ENCODE data around the gene CDH16. TPM values are rescaled to one million over a fixed set of nuclear protein-coding genes. Genes with fewer than 3 reads are reported as not detected.

Gene CDH16
- total and polyA plus RNA-seq, 3 donors from 2014 or later: 0.31 to 2.7 (median 0.39) TPM

GRCh38 chr16:66918355-66918754 is 330 bp downstream of the CDH16 start:
- H3K4me1 ChIP-seq: peaks cover 24% of the 10 kb centered on the region
- TF ChIP-seq CTCF (IDR thresholded peaks at IDR 0.05) (no peak), POLR2A (IDR thresholded peaks at IDR 0.05) (no peak)
- 87 to 92% methylated on average over 4 to 6 of the region's 6 CpGs for WGBS, 2 donors
- intact Hi-C loops (cut with DNase I; ENCODE audit: low total_unique reads): no loop called here
- no peaks in the 10 kb centered on the region for H3K36me3 ChIP-seq (ENCODE audit: low read depth, missing control alignments)
- H3K27me3 ChIP-seq: no peaks in the 10 kb centered on the region
- H3K9me3 ChIP-seq: no peaks in the 10 kb centered on the region
- H3K27ac ChIP-seq: no peak overlapping the region
- H3K4me3 ChIP-seq: no peak overlapping the region
- DNase-seq: no peak

- TF ChIP-seq CTCF (IDR thresholded peaks at IDR 0.05) (no peak), POLR2A (IDR thresholded peaks at IDR 0.05) (no peak)
- 82 to 90% methylated on average over 7 to 9 of the region's 9 CpGs for whole genome bisulfite sequencing, 2 donors
- H3K36me3 ChIP-seq (ENCODE audit: low read depth, missing control alignments): no peaks in the 10 kb centered on the region
- no peaks in the 10 kb centered on the region for H3K9me3 ChIP-seq
- H3K27ac ChIP-seq: no peak overlapping the region
- H3K4me3 ChIP-seq: no peak overlapping the region
- intact Hi-C loops (cut with DNase I; ENCODE audit: low total_unique reads): no loop called here
- H3K4me1 ChIP-seq: peaks cover 18% of the 10 kb centered on the region
- no peaks in the 10 kb centered on the region for H3K27me3 ChIP-seq
- DNase-seq: no peak
Measured at GRCh38 chr16:66917741-66918140, 944 bp downstream of the CDH16 start.

- H3K4me3 ChIP-seq: no peak overlapping the region
- H3K27me3 ChIP-seq: no peaks in the 10 kb centered on the region
- peaks cover 16% of the 10 kb centered on the region for H3K4me1 ChIP-seq
- H3K9me3 ChIP-seq: no peaks in the 10 kb centered on the region
- WGBS, 2 donors: 91 to 93% methylated on average over 6 of the region's 6 CpGs
- DNase-seq: no peak
- intact Hi-C loops (cut with DNase I; ENCODE audit: low total_unique reads): no loop called here
- H3K36me3 ChIP-seq (ENCODE audit: low read depth, missing control alignments): no peaks in the 10 kb centered on the region
- no peak overlapping the region for H3K27ac ChIP-seq
- TF ChIP-seq POLR2A (IDR thresholded peaks at IDR 0.05) (no peak), CTCF (IDR thresholded peaks at IDR 0.05) (no peak)
Measured at GRCh38 chr16:66916518-66916917, 2.2 kb downstream of the CDH16 start.

- no peaks in the 10 kb centered on the region for H3K36me3 ChIP-seq (ENCODE audit: low read depth, missing control alignments)
- no peak overlapping the region for H3K4me3 ChIP-seq
- no peak for DNase-seq
- H3K9me3 ChIP-seq: no peaks in the 10 kb centered on the region
- intact Hi-C loops (cut with DNase I; ENCODE audit: low total_unique reads): no loop called here
- no peaks in the 10 kb centered on the region for H3K27me3 ChIP-seq
- no peak overlapping the region for H3K27ac ChIP-seq
- TF ChIP-seq POLR2A (IDR thresholded peaks at IDR 0.05) (no peak), CTCF (IDR thresholded peaks at IDR 0.05) (no peak)
- H3K4me1 ChIP-seq: peaks cover 10% of the 10 kb centered on the region
- WGBS, 2 donors: 66 to 77% methylated on average over 7 of the region's 7 CpGs
Measured at GRCh38 chr16:66915041-66915440, 3.6 kb downstream of the CDH16 start.

GRCh38 chr16:66914541-66914940 is 4.1 kb downstream of the CDH16 start:
- Histone ChIP-seq H3K4me1 (peaks cover 5% of the 10 kb centered on the region), H3K27me3 (no peaks in the 10 kb centered on the region), H3K36me3 (ENCODE audit: low read depth, missing control alignments) (no peaks in the 10 kb centered on the region), H3K27ac (no peak overlapping the region), H3K4me3 (no peak overlapping the region), H3K9me3 (no peaks in the 10 kb centered on the region)
- DNase-seq: no peak
- 97 to 98% methylated on average over 7 of the region's 7 CpGs for WGBS, 2 donors
- TF ChIP-seq CTCF (IDR thresholded peaks at IDR 0.05) (no peak), POLR2A (IDR thresholded peaks at IDR 0.05) (no peak)
- intact Hi-C loops (cut with DNase I; ENCODE audit: low total_unique reads): no loop called here

Measured in testis (tissue), 3 donors.